IPS-11a (cell line): ENCODE measurements around the gene CAMTA1.

ENCODE experiments used
- H3K4me3 ChIP-seq: one replicate; pipeline ENCODE4 v1.5.1; 2013; ENCODE audit warnings: low read depth, low read length, control low read depth

Gene CAMTA1

DNA sequence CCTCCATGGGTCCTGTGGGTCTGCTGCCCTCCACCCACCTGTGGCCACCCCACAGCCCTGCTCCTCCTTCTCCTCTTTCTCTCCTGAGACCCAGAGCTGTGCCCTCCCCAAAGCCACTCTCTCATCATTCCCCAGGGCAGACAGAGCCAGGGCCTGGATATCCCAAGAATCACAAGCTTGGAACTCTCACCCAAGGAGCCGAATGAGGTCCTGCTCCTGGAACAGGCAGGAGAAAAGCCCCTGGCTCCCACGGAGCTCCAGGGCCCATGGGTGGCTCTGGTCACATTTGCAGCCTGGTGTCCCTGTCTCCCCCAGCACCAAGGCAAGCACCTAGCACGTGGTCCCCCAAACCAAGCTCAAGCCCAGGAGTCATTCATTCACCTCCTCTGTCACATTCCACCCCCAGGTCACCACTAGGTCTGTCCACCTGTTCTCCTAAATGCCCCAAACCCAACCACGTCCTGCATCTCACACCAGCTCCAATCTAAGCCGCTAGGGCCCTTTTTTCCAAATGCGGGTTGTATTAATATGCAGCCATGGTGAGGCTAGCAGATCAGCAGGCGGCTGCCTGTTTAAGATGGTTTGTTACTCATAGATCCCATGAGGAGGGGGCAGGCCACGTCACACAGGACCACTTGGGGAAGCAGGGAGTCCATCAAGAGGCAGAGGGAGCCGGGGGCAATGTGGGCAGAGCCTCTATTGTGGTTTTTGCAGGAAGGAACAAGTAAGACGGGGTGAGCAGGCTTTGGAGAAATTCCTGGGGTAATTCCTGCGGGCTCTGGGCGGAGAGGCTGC lies 770.3 kb downstream of the CAMTA1 start:
- no peak overlapping the region for H3K4me3 ChIP-seq

GRCh38 chr1:7557301-7557891 lies 772.1 kb downstream of the CAMTA1 start:
- no peak overlapping the region for H3K4me3 ChIP-seq

DNA sequence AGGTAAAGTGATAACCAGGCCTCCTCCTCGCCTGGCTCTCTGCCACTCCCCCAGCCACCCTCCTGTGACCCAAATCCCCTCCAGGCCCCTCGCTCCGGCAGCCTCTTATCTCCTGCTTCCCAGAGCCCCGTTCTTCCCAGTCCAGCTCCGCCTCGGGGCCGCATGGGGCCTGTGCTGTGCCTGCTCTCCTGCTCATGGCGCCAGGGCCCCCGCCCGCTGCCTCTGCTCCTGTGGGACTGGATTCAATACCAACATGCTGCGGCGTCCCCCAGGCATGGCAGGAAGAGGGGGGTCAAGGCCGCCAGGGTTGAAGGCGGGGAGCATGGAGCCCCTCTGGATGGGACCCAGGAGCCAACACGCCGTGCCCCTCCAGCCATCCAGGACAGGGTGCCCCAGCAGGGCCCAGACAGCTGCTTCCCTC lies 772.8 kb downstream of the CAMTA1 start:
- H3K4me3 ChIP-seq: no peak overlapping the region

DNA sequence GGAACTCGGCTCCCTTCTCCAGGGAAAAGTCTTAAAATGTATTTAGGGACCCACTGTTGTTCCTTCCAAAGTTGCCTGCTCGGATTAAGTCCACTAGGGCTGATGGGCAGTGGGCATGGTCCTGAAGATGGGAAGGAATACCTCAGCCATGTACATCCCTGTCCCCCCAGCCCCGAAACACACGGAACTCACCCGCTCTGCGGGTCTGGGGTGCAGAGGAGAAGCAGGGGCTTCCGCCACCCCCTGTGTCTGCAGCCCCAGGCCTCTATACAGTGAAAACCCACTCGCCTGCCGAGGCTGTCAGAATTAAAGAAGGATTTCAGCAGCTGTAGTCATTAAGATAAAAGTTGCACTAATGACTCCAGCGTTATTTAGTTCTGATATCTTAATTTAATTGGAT lies 773.2 kb downstream of the CAMTA1 start:
- no peak overlapping the region for H3K4me3 ChIP-seq

DNA sequence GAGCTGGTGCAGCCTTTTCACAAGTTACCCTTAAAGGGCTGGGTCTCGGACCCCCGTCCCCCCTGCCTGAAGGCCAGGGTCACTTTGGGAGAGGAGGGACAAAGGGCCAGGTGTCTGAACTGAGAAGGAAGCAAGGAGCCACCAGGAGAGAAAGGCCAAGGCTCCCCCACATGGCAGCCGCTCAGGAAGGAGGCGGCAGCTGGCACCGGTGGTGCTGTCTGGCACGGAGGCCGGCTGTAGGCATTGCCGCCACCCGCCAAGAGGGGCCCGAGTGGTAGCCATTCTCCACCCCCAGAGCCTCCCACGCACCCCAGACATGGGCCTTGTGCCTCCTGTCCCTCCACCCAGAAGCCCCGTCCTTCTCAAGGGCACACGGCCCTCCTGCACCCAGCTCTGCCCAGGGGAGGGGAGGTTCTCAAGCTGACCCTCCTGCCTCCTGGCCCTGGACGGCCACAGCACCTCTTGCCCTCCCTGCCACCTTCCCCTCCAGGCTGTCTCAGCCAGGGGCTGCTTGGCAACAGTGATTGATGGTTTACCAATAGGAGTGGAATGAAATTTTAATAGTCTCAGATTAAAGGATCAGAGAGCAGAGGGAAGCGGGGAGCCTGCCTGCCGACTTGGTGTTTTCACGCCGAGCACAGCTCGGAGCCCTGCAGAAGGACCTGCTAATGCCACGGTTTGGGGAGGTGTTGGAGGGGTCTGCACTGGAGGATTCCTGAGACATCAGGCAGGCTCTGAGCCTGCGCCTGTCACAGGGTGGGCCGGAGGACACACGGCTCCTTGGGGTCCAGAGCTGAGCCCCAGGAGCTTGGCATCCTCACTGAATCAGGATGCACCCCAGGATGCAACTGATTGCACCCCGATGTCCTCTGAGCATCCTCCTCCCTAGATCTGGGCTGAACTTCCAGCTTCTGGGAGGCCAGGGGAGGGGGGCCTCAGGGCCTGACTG lies 773.9 kb downstream of the CAMTA1 start:
- no peak overlapping the region for H3K4me3 ChIP-seq

GRCh38 chr1:7560128-7560527 lies 774.9 kb downstream of the CAMTA1 start:
- no peak overlapping the region for H3K4me3 ChIP-seq

- no peak overlapping the region for H3K4me3 ChIP-seq
Measured at GRCh38 chr1:7560601-7561181, 775.4 kb downstream of the CAMTA1 start.

DNA sequence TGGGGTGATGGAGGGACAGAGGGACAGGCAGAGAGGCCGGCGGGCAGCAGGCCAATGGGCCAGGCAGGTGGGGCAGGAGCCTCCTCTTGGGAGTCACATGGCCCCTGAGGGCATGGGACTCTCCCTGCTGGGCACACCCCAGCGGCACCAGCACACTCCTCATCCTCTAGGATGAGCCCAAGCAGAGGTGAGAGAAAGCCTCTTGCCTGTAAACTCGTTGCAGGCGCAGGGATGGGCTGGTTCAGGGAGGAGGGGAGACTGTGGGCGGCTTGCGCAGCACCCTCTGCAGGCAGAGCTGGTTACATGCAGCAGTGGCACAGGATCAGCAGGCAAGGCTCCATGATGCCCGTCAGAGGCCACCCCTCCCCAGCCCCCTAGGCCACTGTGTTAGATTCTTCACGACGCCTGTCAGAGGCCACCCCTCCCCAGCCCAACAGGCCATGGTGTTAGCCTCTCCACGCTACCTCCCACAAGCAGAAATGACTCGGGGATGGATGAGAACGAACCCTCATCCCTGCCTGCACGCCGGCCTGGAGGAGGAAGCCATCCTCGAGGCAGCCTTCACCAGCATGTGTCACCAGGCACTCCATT lies 776.2 kb downstream of the CAMTA1 start:
- H3K4me3 ChIP-seq: no peak overlapping the region

DNA sequence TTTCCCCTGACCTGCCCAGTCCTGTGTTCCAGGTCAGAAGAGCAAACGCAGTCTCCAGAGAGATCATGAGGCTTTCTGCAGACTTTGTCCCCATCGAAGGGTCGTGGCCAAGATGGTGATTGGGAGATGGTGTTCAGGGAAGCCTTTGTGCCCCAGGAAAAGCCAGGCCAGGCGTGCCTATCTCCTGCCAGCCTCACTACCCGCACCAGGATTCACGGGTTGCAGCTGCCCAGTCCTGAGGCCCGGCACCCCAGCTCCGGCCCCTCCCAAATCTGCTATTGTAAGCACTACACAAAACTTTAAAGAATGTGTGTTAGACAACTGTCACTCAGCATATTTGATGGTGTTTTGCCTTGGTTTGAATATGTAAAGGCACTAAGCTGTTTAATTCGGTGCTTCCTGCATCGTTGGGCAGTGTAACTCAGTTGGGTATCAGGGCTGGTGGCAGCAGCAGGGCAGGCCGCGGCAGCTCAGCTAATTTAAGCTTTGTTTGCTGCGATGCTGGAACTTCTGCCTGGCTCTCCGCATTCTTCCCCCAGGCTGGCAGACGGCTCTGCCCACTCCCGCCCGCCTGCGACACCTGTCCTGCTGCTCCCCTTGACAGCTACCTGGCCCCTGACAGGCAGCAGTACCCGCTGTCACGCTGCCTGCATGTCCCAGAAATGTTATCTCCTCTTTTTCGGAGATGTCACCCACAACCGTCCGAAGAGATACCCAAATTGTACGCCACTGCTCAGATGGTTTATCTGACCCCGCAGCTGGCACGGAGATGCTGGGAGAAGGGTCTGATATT lies 776.9 kb downstream of the CAMTA1 start:
- no peak overlapping the region for H3K4me3 ChIP-seq

GRCh38 chr1:7562729-7563605 lies 777.7 kb downstream of the CAMTA1 start:
- no peak overlapping the region for H3K4me3 ChIP-seq

DNA sequence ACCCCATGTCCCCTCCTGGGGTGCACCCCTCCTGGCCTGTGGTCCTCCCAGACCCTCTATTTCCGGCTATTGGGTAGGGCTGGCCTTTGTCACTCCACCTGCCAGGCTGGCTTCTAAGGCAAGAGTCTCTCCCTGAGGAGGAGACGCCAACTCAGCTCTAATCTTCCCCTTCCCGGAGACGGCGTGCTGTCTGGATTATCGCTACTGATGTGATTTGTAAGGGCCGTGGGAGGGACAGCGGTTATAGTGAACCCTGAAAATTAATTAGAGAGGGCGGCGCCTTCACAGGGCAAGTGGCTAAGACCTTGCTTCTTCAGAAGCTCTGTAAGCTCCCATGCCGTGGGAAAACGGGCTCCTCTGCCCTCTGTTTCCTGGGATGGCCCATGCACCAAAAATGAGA lies 778.9 kb downstream of the CAMTA1 start:
- no peak overlapping the region for H3K4me3 ChIP-seq

DNA sequence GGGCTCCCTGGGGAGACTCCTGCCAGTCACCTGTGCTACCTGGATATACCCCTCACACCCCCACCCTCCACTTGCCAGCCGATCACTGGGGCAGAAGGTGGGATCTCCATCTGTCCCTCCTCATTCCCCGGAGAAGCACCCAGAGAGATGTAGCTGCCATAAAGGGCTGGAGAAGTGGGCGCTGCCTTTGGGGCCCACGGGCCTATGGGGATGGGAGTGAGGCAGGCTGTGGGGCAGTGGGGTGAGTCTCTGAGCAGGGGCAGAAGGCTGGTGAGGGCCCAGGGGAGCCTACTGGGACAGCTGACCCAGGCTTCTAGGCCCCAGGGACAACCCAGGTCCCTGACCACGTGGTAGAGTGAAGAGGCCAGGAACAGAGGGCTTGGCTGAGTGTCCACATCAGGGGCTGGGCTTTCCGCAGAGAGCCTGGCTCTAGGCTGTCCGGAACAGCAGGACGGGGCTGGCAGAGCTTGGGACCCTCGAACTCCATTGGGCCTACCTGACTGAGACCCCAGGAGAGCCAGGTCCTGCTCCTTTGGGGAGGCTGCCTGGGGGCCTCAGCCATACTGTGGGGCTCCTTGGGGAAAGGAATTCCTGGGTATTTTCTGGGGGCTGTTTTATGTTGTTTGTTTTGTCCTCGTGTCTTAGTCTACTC lies 780.0 kb downstream of the CAMTA1 start:
- H3K4me3 ChIP-seq: no peak overlapping the region

DNA sequence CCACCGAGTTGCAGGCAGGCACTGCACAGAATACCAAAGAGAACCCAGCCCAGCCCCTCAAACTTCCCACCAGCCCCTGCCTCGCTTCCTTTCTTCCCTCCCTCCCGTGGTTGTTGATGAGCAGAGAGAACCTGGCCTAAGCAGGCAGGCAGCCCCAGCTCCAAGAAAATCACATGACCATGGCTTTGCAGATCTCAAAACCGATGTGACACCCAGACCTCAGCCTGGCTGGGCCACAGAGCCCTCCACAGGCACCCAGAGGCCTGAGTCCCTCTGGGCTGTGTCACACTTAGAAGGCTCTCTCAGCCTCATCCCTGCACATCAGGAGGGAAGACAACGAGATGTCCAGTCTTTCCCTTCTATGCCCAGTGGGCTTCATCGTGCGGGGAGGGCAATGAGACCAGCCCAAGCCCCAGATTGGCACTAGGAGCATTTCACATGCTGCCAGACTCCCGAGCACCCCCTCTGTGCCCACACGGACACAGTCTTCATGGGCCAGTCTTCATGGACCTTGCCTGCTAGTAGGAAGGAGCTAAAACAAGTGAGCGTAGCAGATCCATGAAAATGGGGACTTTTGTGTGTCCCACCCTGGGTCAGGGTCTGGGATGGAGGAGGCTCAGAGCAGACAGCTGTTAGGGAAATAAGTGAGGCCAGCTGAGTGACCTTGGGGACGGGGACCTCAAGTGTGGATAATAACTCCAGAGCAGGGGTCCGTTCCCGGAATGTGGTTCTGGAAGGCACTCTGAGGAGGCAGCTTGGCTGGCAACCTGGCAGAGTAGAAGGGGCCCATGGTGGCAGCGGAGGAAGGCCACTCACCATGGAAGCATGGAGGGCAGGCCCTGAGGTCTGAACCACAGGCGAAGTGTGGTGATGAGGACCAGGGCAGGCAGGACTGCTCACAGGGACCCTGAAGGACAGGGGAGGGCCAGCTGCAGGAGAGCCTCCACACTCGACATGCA lies 781.4 kb downstream of the CAMTA1 start:
- no peak overlapping the region for H3K4me3 ChIP-seq

- no peak overlapping the region for H3K4me3 ChIP-seq
Measured at GRCh38 chr1:7567376-7567775, 782.1 kb downstream of the CAMTA1 start.

GRCh38 chr1:7568053-7568452 lies 782.8 kb downstream of the CAMTA1 start:
- no peak overlapping the region for H3K4me3 ChIP-seq

GRCh38 chr1:7568901-7569524 lies 783.8 kb downstream of the CAMTA1 start:
- H3K4me3 ChIP-seq: no peak overlapping the region

- H3K4me3 ChIP-seq: no peak overlapping the region
Measured at GRCh38 chr1:7570311-7570710, 785.1 kb downstream of the CAMTA1 start.
